Adrenal gland (tissue), 5 donors: ENCODE data around the gene STT3B.

ENCODE experiments used
- CTCF ChIP-seq, 6 experiments: fragments of 450-650 bp in 4 of 6; fragments of 200-600 bp in 2 of 6; sonication (generic) in 1 of 6; IDR thresholded peaks; 1 replicate in 5 of 6; 2 replicates in 1 of 6; pipeline versions ENCODE4 v1.5.1 to v1.8.0; 2016 to 2021; ENCODE audit warnings: antibody characterized with exemption in 6 of 6, mild to moderate bottlenecking in 2 of 6, moderate library complexity in 1 of 6
- POLR2A ChIP-seq, 2 donors: fragments of 450-650 bp; IDR thresholded peaks; one replicate each; pipeline ENCODE4 v1.6.1; 2017; ENCODE audit warnings: antibody characterized with exemption in 2 of 2, mild to moderate bottlenecking in 2 of 2, moderate library complexity in 1 of 2
- donor health status: DM: no; HTN: no; CAD: no.

- TF ChIP-seq CTCF (IDR thresholded peaks at IDR 0.05) (no peak), POLR2A (IDR thresholded peaks at IDR 0.05) (no peak)
Measured at GRCh38 chr3:31661286-31661685, 128.6 kb downstream of the STT3B start.
